K562 (cell line): ENCODE measurements around the gene RNASE4.

ENCODE experiments used
- AFF1 ChIP-seq, 2 experiments: fragments of 450-650 bp; IDR thresholded peaks; 2 replicates each; pipeline ENCODE4 v1.6.1; 2018; ENCODE audit warnings: mild to moderate bottlenecking in 2 of 2, low read depth in 1 of 2; ENCODE audit not compliant: partially characterized antibody in 2 of 2
- CTCF ChIP-seq, 3 experiments: IDR thresholded peaks in 2 of 3; conservative IDR thresholded peaks in 1 of 3; 2 replicates each; pipeline ENCODE4 v1.5.1; 2011 to 2012; ENCODE audit warnings: low read length in 3 of 3, mild to moderate bottlenecking in 3 of 3, control low read depth in 2 of 3, improper control_type of control experiment in 1 of 3, inconsistent platforms in 1 of 3, low read depth in 1 of 3, mixed read lengths in 1 of 3, moderate library complexity in 1 of 3; ENCODE audit not compliant: insufficient read depth in 2 of 3
- ELF4 ChIP-seq: fragments of 450-650 bp; formaldehyde crosslinking; IDR thresholded peaks from 2 replicates; pipeline ENCODE4 v1.4.0; 2022; ENCODE audit warnings: missing genetic modification characterization
- KAT7 ChIP-seq: sonication (generic); formaldehyde crosslinking; IDR thresholded peaks from 2 replicates; pipeline ENCODE4 v1.8.0; 2022; ENCODE audit warnings: missing genetic modification reagents, mild to moderate bottlenecking, borderline replicate concordance
- MED1 ChIP-seq: sonication (generic); formaldehyde crosslinking; IDR thresholded peaks from 2 replicates; pipeline ENCODE4 v1.8.1; 2023; ENCODE audit warnings: missing genetic modification reagents, borderline replicate concordance
- NEUROD1 ChIP-seq: fragments of 150-350 bp; IDR thresholded peaks from 2 replicates; pipeline ENCODE4 v1.6.1; 2014; ENCODE audit warnings: borderline replicate concordance, low read length, low read depth; ENCODE audit not compliant: partially characterized antibody
- RBM15 ChIP-seq: fragments of 200-400 bp; formaldehyde crosslinking; IDR thresholded peaks from 2 replicates; pipeline ENCODE4 v1.6.1; 2018; ENCODE audit warnings: mild to moderate bottlenecking, low read length, moderate library complexity; ENCODE audit not compliant: insufficient read depth
- SIN3A ChIP-seq, 2 experiments: fragments of 150-350 bp in 1 of 2; IDR thresholded peaks; 2 replicates each; pipeline ENCODE4 v1.6.1; 2011 to 2016; ENCODE audit warnings: borderline replicate concordance in 2 of 2, low read depth in 2 of 2, low read length in 2 of 2, mild to moderate bottlenecking in 2 of 2, moderate library complexity in 2 of 2; ENCODE audit not compliant: control insufficient read depth in 1 of 2
- TFAP4 ChIP-seq: sonication (generic); formaldehyde crosslinking; IDR thresholded peaks from 2 replicates; pipeline ENCODE4 v1.8.0; 2022; ENCODE audit warnings: missing genetic modification reagents, mild to moderate bottlenecking, moderate library complexity, borderline replicate concordance
- THAP12 ChIP-seq: fragments of 250-450 bp; sonication (Bioruptor Pico); IDR thresholded peaks from 2 replicates; pipeline ENCODE4 v1.9.0; 2021; ENCODE audit warnings: mild to moderate bottlenecking, inconsistent platforms
- YY1 ChIP-seq, 3 experiments: IDR thresholded peaks; 2 replicates each; pipeline ENCODE4 v1.6.1; 2011; ENCODE audit warnings: low read length in 2 of 3, mild to moderate bottlenecking in 2 of 3, moderate library complexity in 2 of 3, borderline replicate concordance in 1 of 3, control low read depth in 1 of 3, low read depth in 1 of 3; ENCODE audit not compliant: insufficient read depth in 3 of 3, insufficient replicate concordance in 2 of 3, control insufficient read depth in 1 of 3, insufficient read length in 1 of 3; ENCODE audit errors: extremely low read depth in 1 of 3
- ZNF274 ChIP-seq: IDR thresholded peaks from 2 replicates; pipeline ENCODE4 v1.6.1; 2011; ENCODE audit warnings: low read depth, mild to moderate bottlenecking, low read length, moderate library complexity, borderline replicate concordance
- ZNF280B ChIP-seq: fragments of 250-450 bp; sonication (Bioruptor Pico); IDR thresholded peaks from 2 replicates; pipeline ENCODE4 v1.5.1; 2021; ENCODE audit warnings: mild to moderate bottlenecking

- TF ChIP-seq SIN3A (IDR thresholded peaks at IDR 0.05; ENCODE audit: borderline replicate concordance in 2 of 2, control insufficient read depth in 1 of 2, low read depth in 2 of 2, low read length in 2 of 2) = no peak
- TF ChIP-seq AFF1 (IDR thresholded peaks at IDR 0.05; ENCODE audit: low read depth in 1 of 2, partially characterized antibody in 2 of 2) = peak; percentile 27 to 47
- TF ChIP-seq CTCF (IDR thresholded peaks at IDR 0.05 in 2 of 3, conservative IDR thresholded peaks at IDR 0.05 in 1 of 3; ENCODE audit: insufficient read depth in 2 of 3, low read depth in 1 of 3, low read length in 3 of 3) = no peak
- TF ChIP-seq KAT7 (CRISPR knock-in tag) = no peak
- TF ChIP-seq MED1 (CRISPR knock-in tag) = no peak
- no peak for TF ChIP-seq YY1 (IDR thresholded peaks at IDR 0.05; ENCODE audit: borderline replicate concordance in 1 of 3, control insufficient read depth in 1 of 3, extremely low read depth in 1 of 3, insufficient read depth in 3 of 3, insufficient read length in 1 of 3, insufficient replicate concordance in 2 of 3, low read depth in 1 of 3, low read length in 2 of 3)
- no peak for TF ChIP-seq ELF4
- no peak for TF ChIP-seq NEUROD1
- 0 out of 2 replicates have a peak, but pooled peaks have one; percentile 50 for TF ChIP-seq TFAP4 (CRISPR knock-in tag)
- TF ChIP-seq ZNF274 = 0 out of 2 replicates have a peak, but pooled peaks have one; percentile 28
- TF ChIP-seq THAP12 (CRISPR knock-in tag) = no peak
- TF ChIP-seq RBM15 = no peak
- TF ChIP-seq ZNF280B = no peak
Observed at GRCh38 chr14:20683891-20684661, at the start of gene RNASE4.
